Uterus (tissue), 4 donors: ENCODE data around the gene OCA2. TPM values are rescaled to one million over a fixed set of nuclear protein-coding genes. Genes with fewer than 3 reads are reported as not detected.

Experiments
- DNase-seq, 2 donors: peaks; one replicate each; pipeline ENCODE4 v3.0.0-alpha.2; 2019 to 2020
- H3K27ac ChIP-seq, 2 donors: fragments of 200-600 bp; sonication (generic); 1 replicate in 1 of 2; 2 replicates in 1 of 2; pipeline ENCODE4 v1.5.1; 2016 to 2018
- H3K27me3 ChIP-seq, 2 donors: fragments of 200-600 bp; sonication (generic); one replicate each; pipeline ENCODE4 v1.5.1; 2018 to 2019; ENCODE audit warnings: control low read depth in 1 of 2
- H3K36me3 ChIP-seq, 2 donors: fragments of 200-600 bp; sonication (generic); one replicate each; pipeline ENCODE4 v1.5.1; 2019; ENCODE audit warnings: control low read depth in 1 of 2
- H3K4me1 ChIP-seq, 2 donors: fragments of 200-600 bp; sonication (generic); one replicate each; pipeline ENCODE4 v1.5.1; 2018 to 2019; ENCODE audit warnings: control low read depth in 1 of 2
- H3K4me3 ChIP-seq, 2 donors: fragments of 200-600 bp; sonication (generic); 1 replicate in 1 of 2; 2 replicates in 1 of 2; pipeline ENCODE4 v1.5.1; 2018 to 2019; ENCODE audit warnings: mild to moderate bottlenecking in 1 of 2
- H3K9me3 ChIP-seq, 2 donors: fragments of 200-600 bp; sonication (generic); one replicate each; pipeline ENCODE4 v1.5.1; 2019; ENCODE audit warnings: control low read depth in 1 of 2
- POLR2A ChIP-seq, 2 donors: fragments of 450-650 bp; IDR thresholded peaks; one replicate each; pipeline ENCODE4 v1.6.1; 2016; ENCODE audit warnings: antibody characterized with exemption in 2 of 2, mild to moderate bottlenecking in 1 of 2, moderate library complexity in 1 of 2
- intact Hi-C: fragments of 100-400 bp; cut with DNase I; formaldehyde crosslinking; loops from one replicate; pipeline ENCODE4 v1.15.1; 2023; ENCODE audit warnings: low total_unique reads
- total RNA-seq, 4 donors: library from RNA; depleted of rRNA in 3 of 4; stranded (reverse); fragments of >200 nt in 3 of 4; gene quantifications; one replicate each; pipeline versions ENCODE4 v1.1.0 to v1.2.4, GENCODE V29; 2014 to 2023
- TF ChIP-seq, protein P1 (sequence below), 4 experiments: fragments of 200-600 bp in 2 of 4; fragments of 450-650 bp in 2 of 4; sonication (generic) in 2 of 4; IDR thresholded peaks; one replicate each; pipeline ENCODE4 v1.5.1; 2016 to 2019; ENCODE audit warnings: antibody characterized with exemption in 4 of 4, mild to moderate bottlenecking in 2 of 4, moderate library complexity in 1 of 4
- donor health status: DM: yes; HTN: yes; CAD: no.

The OCA2 gene
- total RNA-seq, 4 donors from 2014 or later = 0.55 to 4.6 TPM; not detected in 2

DNA sequence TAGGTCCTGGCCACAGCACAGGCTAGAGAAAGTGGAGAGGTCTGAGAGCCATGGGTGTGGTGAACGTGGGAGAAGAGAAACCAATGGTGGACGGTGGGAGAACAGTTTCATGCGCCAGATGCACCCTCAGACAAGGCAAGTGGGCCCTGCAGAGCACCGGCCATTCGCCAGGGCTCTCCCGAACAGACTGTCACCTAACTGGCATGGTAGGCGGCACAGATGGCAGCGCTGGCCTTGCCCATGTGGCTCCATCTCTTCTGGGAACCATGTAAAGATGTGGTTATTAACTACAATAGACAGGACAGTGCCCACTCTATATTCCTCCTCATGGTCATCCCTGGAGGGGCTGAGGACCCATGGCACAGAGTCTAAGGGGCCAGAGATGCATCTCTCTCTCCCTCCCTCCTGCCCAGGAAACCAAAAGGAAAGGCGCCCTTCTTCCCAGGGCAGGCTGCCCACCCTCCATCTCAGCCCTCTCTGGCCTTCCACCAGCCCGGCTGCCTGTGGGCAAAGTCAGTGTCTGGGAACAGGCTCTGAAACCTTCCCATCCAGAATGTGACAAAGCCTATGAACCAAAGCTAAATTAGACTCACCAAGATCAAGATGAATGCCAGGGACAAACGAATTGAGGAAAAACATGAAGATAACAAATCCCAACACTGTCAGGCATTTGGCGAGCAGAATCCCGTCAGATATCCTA is 147.8 kb downstream of the OCA2 start:
- intact Hi-C loops = no loop called here
- no peaks in the 10 kb centered on the region for H3K27me3 ChIP-seq

DNA sequence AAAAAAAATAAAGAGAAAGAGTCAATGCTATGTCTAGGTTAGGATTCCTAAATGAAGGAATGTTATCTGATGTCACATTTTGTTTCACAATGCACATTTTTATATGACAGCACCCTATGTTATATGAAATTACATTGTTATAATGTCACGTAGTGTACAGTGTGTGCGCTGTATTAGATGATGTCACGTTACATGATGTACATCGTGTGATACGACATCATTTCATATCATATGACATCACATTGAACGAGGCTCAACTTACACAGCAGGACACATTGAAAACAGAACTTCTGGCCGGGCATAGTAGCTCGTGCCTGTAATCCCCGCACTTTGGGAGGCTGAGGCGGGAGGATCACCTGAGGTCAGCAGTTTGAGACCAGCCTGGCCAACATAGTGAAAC is 150.0 kb downstream of the OCA2 start:
- no peak for DNase-seq
- Histone ChIP-seq H3K9me3 (no peaks in the 10 kb centered on the region), H3K4me3 (no peak overlapping the region), H3K4me1 (no peaks in the 10 kb centered on the region), H3K27me3 (no peaks in the 10 kb centered on the region), H3K27ac (no peak overlapping the region), H3K36me3 (no peaks in the 10 kb centered on the region)
- intact Hi-C loops = no loop called here
- TF ChIP-seq POLR2A (IDR thresholded peaks at IDR 0.05) = no peak
- TF ChIP-seq, protein P1, sequence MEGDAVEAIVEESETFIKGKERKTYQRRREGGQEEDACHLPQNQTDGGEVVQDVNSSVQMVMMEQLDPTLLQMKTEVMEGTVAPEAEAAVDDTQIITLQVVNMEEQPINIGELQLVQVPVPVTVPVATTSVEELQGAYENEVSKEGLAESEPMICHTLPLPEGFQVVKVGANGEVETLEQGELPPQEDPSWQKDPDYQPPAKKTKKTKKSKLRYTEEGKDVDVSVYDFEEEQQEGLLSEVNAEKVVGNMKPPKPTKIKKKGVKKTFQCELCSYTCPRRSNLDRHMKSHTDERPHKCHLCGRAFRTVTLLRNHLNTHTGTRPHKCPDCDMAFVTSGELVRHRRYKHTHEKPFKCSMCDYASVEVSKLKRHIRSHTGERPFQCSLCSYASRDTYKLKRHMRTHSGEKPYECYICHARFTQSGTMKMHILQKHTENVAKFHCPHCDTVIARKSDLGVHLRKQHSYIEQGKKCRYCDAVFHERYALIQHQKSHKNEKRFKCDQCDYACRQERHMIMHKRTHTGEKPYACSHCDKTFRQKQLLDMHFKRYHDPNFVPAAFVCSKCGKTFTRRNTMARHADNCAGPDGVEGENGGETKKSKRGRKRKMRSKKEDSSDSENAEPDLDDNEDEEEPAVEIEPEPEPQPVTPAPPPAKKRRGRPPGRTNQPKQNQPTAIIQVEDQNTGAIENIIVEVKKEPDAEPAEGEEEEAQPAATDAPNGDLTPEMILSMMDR (IDR thresholded peaks at IDR 0.05) = no peak

More for the DNA sequence above, 147.8 kb downstream of the OCA2 start:
- H3K9me3 ChIP-seq = no peaks in the 10 kb centered on the region
- TF ChIP-seq POLR2A (IDR thresholded peaks at IDR 0.05) = no peak
- TF ChIP-seq, protein P1 (IDR thresholded peaks at IDR 0.05) = no peak
- H3K36me3 ChIP-seq = no peaks in the 10 kb centered on the region
- no peak overlapping the region for H3K27ac ChIP-seq
- no peak overlapping the region for H3K4me3 ChIP-seq
- DNase-seq = no peak
- H3K4me1 ChIP-seq = no peaks in the 10 kb centered on the region

DNA sequence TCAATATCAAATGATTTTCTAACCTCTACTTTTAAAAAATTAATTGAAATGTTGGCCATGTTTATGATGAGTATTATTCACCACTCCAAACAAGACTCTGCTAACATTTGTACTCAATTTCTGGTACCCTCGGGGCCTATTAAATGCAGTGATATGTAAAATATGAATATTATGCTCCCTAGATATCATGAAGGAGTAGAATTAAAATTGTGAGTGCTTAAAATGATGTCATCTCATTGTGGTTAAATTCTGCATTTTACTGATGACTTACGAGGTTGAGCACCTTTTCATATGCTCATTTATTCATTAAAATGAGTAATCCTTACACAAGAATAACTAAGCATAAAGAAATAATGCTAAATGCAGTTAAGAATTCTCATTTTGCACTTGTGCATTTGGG is 159.9 kb downstream of the OCA2 start:
- H3K36me3 ChIP-seq = no peaks in the 10 kb centered on the region
- no peak for DNase-seq
- H3K9me3 ChIP-seq = no peaks in the 10 kb centered on the region
- TF ChIP-seq, protein P1 (IDR thresholded peaks at IDR 0.05) = no peak
- TF ChIP-seq POLR2A (IDR thresholded peaks at IDR 0.05) = no peak
- H3K4me1 ChIP-seq = no peaks in the 10 kb centered on the region
- no peaks in the 10 kb centered on the region for H3K27me3 ChIP-seq
- H3K4me3 ChIP-seq = no peak overlapping the region
- H3K27ac ChIP-seq = no peak overlapping the region
- intact Hi-C loops = no loop called here

DNA sequence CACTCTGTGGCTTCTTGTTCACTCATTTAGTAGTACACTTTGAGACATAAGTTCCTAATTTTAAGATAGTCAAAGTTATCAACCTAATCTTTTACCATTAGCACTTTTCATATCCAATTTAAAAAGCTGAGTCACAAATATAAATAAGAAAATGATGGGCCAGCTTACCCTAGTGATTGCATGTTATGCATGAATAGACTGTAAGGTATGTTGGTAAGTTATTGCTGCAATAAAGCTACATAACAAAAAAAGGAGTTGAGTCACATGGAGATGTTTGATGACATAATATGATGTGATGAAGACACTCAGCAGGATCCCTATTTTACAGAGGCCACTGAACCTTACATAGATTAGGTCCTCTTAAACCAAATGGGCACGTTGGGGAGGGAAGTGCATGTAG is 161.3 kb downstream of the OCA2 start:
- H3K9me3 ChIP-seq = no peaks in the 10 kb centered on the region
- no peak overlapping the region for H3K27ac ChIP-seq
- intact Hi-C loops = no loop called here
- no peak overlapping the region for H3K4me3 ChIP-seq
- TF ChIP-seq POLR2A (IDR thresholded peaks at IDR 0.05) = no peak
- TF ChIP-seq, protein P1 (IDR thresholded peaks at IDR 0.05) = no peak
- no peaks in the 10 kb centered on the region for H3K36me3 ChIP-seq
- no peak for DNase-seq
- H3K27me3 ChIP-seq = no peaks in the 10 kb centered on the region
- no peaks in the 10 kb centered on the region for H3K4me1 ChIP-seq

DNA sequence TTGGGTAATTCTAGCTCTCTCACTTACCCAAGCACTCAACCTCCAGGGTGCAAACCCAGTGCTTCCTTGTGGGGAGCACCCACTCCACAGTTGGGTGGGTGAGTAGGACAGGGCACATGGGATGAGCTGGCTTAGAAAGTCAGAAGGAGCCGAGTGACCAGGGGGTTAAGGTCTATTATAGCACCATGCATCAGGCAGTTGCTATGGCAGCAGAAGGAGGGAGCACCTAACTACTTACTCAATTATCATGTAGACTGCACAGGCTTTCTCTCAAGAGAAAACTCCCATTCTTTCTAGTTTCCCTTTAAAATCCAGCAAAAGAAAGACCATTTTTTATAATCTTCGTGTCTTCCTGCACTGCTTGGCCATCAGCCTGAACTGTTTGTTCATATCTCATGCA is 163.0 kb downstream of the OCA2 start:
- TF ChIP-seq POLR2A (IDR thresholded peaks at IDR 0.05) = no peak
- TF ChIP-seq, protein P1 (IDR thresholded peaks at IDR 0.05) = no peak
- no peak for DNase-seq
- H3K4me1 ChIP-seq = no peaks in the 10 kb centered on the region
- H3K27me3 ChIP-seq = no peaks in the 10 kb centered on the region
- no peak overlapping the region for H3K27ac ChIP-seq
- no peaks in the 10 kb centered on the region for H3K9me3 ChIP-seq
- no peaks in the 10 kb centered on the region for H3K36me3 ChIP-seq
- H3K4me3 ChIP-seq = no peak overlapping the region
- intact Hi-C loops = no loop called here
